ENCODE results near the gene PEPD. TPM values are rescaled to one million over a fixed set of nuclear protein-coding genes. Genes with fewer than 3 reads are reported as not detected.
A peak's percentile ranks its signal among the peaks of the same experiment; 100 is the strongest.

PEPD gene
- total RNA-seq, 1 experiment from 2014 or later: 148 TPM

- in situ Hi-C loops (cut with HindIII; ENCODE audit: low pct_unique_long_range_greater_than_20kb, low sequenced_read_pairs): no loop called here
Observed at GRCh38 chr19:33410915-33411401, 110.6 kb downstream of the PEPD start.

GRCh38 chr19:33409906-33410685, 111.5 kb downstream of the PEPD start:
- DNase-seq (ENCODE audit: low read depth): no peak
- in situ Hi-C loops (cut with HindIII; ENCODE audit: low pct_unique_long_range_greater_than_20kb, low sequenced_read_pairs): no loop called here

More at GRCh38 chr19:33410915-33411401, 110.6 kb downstream of the PEPD start:
- no peak for DNase-seq (ENCODE audit: low read depth)

GRCh38 chr19:33408538-33409434, 112.8 kb downstream of the PEPD start:
- no peak for DNase-seq (ENCODE audit: low read depth)
- in situ Hi-C loops (cut with HindIII; ENCODE audit: low pct_unique_long_range_greater_than_20kb, low sequenced_read_pairs): no loop called here

GRCh38 chr19:33408116-33408515, 113.5 kb downstream of the PEPD start:
- no peak for DNase-seq (ENCODE audit: low read depth)
- in situ Hi-C loops (cut with HindIII; ENCODE audit: low pct_unique_long_range_greater_than_20kb, low sequenced_read_pairs): no loop called here

GRCh38 chr19:33407716-33408115, 113.9 kb downstream of the PEPD start:
- DNase-seq (ENCODE audit: low read depth): no peak
- in situ Hi-C loops (cut with HindIII; ENCODE audit: low pct_unique_long_range_greater_than_20kb, low sequenced_read_pairs): no loop called here

- DNase-seq (ENCODE audit: low read depth): no peak
- in situ Hi-C loops (cut with HindIII; ENCODE audit: low pct_unique_long_range_greater_than_20kb, low sequenced_read_pairs): no loop called here
Observed at GRCh38 chr19:33407140-33407551, 114.4 kb downstream of the PEPD start.

GRCh38 chr19:33406521-33407139, 115.0 kb downstream of the PEPD start:
- peak; percentile 49 for DNase-seq (ENCODE audit: low read depth)
- in situ Hi-C loops (cut with HindIII; ENCODE audit: low pct_unique_long_range_greater_than_20kb, low sequenced_read_pairs): no loop called here

GRCh38 chr19:33405553-33406461, 115.8 kb downstream of the PEPD start:
- in situ Hi-C loops (cut with HindIII; ENCODE audit: low pct_unique_long_range_greater_than_20kb, low sequenced_read_pairs): no loop called here
- DNase-seq (ENCODE audit: low read depth): no peak

GRCh38 chr19:33405254-33405552, 116.4 kb downstream of the PEPD start:
- in situ Hi-C loops (cut with HindIII; ENCODE audit: low pct_unique_long_range_greater_than_20kb, low sequenced_read_pairs): no loop called here
- DNase-seq (ENCODE audit: low read depth): no peak

GRCh38 chr19:33404506-33405253, 116.9 kb downstream of the PEPD start:
- in situ Hi-C loops (cut with HindIII; ENCODE audit: low pct_unique_long_range_greater_than_20kb, low sequenced_read_pairs): no loop called here
- DNase-seq (ENCODE audit: low read depth): no peak

- in situ Hi-C loops (cut with HindIII; ENCODE audit: low pct_unique_long_range_greater_than_20kb, low sequenced_read_pairs): no loop called here
- DNase-seq (ENCODE audit: low read depth): no peak
Observed at GRCh38 chr19:33403973-33404304, 117.7 kb downstream of the PEPD start.

GRCh38 chr19:33403221-33403972, 118.2 kb downstream of the PEPD start:
- in situ Hi-C loops (cut with HindIII; ENCODE audit: low pct_unique_long_range_greater_than_20kb, low sequenced_read_pairs): no loop called here
- DNase-seq (ENCODE audit: low read depth): no peak

- in situ Hi-C loops (cut with HindIII; ENCODE audit: low pct_unique_long_range_greater_than_20kb, low sequenced_read_pairs): no loop called here
- no peak for DNase-seq (ENCODE audit: low read depth)
Observed at GRCh38 chr19:33402421-33403220, 119.0 kb downstream of the PEPD start.

GRCh38 chr19:33401683-33402420, 119.7 kb downstream of the PEPD start:
- in situ Hi-C loops (cut with HindIII; ENCODE audit: low pct_unique_long_range_greater_than_20kb, low sequenced_read_pairs): no loop called here
- DNase-seq (ENCODE audit: low read depth): no peak

- no peak for DNase-seq (ENCODE audit: low read depth)
- in situ Hi-C loops (cut with HindIII; ENCODE audit: low pct_unique_long_range_greater_than_20kb, low sequenced_read_pairs): no loop called here
Observed at GRCh38 chr19:33400856-33401682, 120.5 kb downstream of the PEPD start.

All from Caki2 (cell line).